MM.1S (cell line): Measurements from ENCODE around the gene ASCC2.
"Not testable (repeated sequence)": the region's sequence is repeated elsewhere in the genome, so short reads cannot be mapped to it uniquely, and the experiment has no call there.

Experiments
- EZH2 ChIP-seq: fragments of 300-600 bp; sonication (generic); optimal IDR thresholded peaks from 2 replicates; pipeline ENCODE3; 2017; ENCODE audit warnings: low read depth, mild to moderate bottlenecking, antibody characterized with exemption, low read length, mixed read lengths
- EZH2phosphoT487 ChIP-seq: fragments of 300-600 bp; sonication (generic); IDR thresholded peaks from 2 replicates; pipeline ENCODE4 v1.6.1; 2018; ENCODE audit warnings: antibody characterized with exemption, low read length
- TF ChIP-seq, protein P1 (sequence below): fragments of 300-600 bp; sonication (generic); IDR thresholded peaks from 2 replicates; pipeline ENCODE4 v1.5.1; 2016; ENCODE audit warnings: antibody characterized with exemption, low read length, mixed read lengths

DNA sequence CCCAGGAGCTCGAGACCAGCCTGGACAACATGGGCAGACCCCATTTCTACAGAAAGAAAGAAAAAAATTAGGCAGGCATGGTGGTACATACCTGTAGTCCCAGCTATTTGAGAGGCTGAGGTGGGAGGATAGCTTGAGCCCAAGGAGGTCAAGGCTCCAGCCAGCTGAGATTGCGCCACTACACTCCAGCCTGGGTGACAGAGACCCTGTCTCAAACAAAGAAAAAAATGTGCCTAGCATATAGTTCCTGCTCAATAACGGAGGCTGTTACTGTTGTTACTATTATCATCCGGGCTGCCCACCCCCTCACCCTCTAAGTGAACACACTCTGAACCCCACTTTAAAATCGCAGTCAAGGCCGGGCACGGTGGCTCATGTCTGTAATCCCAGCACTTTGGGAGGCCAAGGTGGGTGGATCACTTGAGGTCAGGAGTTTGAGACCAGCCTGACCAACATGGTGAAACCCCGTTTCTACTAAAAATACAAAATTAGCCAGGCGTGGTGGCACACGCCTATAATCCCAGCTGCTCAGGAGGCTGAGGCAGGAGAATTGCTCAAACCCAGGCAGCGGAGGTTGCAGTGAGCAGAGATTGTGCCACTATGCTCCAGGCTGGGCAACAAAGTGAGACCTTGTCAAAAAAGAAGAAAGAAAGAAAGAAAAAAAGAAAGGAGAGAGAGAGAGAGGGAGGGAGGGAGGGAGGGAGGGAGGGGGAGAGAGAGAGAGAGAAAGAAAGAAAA, 83.2 kb downstream of the ASCC2 start:
- TF ChIP-seq, protein P1, sequence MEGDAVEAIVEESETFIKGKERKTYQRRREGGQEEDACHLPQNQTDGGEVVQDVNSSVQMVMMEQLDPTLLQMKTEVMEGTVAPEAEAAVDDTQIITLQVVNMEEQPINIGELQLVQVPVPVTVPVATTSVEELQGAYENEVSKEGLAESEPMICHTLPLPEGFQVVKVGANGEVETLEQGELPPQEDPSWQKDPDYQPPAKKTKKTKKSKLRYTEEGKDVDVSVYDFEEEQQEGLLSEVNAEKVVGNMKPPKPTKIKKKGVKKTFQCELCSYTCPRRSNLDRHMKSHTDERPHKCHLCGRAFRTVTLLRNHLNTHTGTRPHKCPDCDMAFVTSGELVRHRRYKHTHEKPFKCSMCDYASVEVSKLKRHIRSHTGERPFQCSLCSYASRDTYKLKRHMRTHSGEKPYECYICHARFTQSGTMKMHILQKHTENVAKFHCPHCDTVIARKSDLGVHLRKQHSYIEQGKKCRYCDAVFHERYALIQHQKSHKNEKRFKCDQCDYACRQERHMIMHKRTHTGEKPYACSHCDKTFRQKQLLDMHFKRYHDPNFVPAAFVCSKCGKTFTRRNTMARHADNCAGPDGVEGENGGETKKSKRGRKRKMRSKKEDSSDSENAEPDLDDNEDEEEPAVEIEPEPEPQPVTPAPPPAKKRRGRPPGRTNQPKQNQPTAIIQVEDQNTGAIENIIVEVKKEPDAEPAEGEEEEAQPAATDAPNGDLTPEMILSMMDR: not testable (repeated sequence)
- not testable (repeated sequence) for TF ChIP-seq EZH2, EZH2phosphoT487
